ENCODE results near the gene KSR2.

DNA sequence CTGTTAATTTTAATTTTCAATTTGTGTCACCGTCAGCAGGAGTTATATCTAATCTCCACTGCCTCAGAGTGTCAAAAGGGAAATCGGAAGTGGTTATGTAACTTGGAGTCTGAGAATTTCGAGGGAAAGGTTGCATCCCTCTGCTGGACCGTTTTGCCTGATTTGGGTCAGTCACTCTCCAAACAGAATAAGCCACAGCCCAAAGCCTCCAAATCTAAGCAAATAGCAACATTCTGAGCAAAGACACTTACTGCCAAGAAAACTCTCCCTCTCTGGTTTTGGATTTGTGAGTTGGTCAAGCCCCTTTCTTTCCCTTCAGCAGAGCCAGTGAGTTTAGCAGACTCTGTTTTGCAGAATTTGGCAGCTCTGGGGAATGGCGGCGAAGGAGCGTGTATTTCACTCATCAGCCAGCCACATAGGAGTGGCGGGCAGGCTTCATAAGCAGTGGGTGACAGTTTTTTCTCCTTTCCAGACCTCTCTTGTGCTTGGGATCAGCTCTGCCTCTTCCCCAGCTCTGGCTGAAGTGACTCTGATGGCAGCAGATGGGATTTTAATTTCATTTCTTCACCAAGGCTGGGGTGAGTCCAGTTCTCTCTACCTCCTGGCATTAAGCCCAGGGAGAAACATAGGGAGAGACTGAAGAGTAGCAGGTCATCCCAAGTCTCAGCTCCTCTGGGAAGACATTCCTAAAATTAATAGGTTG, 388.6 kb downstream of the KSR2 start:
- TF ChIP-seq ZNF76 (tag by site-specific recombination; IDR thresholded peaks at IDR 0.05; ENCODE audit: borderline replicate concordance, low read depth): no peak
- no peak for TF ChIP-seq GFI1B (tag by site-specific recombination; IDR thresholded peaks at IDR 0.05)
- TF ChIP-seq SP2 (tag by site-specific recombination; IDR thresholded peaks at IDR 0.05): no peak
- TF ChIP-seq, protein P1, sequence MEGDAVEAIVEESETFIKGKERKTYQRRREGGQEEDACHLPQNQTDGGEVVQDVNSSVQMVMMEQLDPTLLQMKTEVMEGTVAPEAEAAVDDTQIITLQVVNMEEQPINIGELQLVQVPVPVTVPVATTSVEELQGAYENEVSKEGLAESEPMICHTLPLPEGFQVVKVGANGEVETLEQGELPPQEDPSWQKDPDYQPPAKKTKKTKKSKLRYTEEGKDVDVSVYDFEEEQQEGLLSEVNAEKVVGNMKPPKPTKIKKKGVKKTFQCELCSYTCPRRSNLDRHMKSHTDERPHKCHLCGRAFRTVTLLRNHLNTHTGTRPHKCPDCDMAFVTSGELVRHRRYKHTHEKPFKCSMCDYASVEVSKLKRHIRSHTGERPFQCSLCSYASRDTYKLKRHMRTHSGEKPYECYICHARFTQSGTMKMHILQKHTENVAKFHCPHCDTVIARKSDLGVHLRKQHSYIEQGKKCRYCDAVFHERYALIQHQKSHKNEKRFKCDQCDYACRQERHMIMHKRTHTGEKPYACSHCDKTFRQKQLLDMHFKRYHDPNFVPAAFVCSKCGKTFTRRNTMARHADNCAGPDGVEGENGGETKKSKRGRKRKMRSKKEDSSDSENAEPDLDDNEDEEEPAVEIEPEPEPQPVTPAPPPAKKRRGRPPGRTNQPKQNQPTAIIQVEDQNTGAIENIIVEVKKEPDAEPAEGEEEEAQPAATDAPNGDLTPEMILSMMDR (tag by site-specific recombination; IDR thresholded peaks at IDR 0.05): no peak
- TF ChIP-seq FEZF1 (tag by site-specific recombination; IDR thresholded peaks at IDR 0.05): no peak

Data from HEK293 (cell line).